GM18502 (cell line): ENCODE results near the gene TBX1.

ENCODE experiments used
- ATAC-seq: cut with Tn5 transposase; IDR thresholded peaks from one replicate; pipeline ENCODE4 v1.9.1; 2021; ENCODE audit warnings: mild to moderate bottlenecking; ENCODE audit not compliant: unreplicated experiment, poor library complexity

The TBX1 gene

GRCh38 chr22:19751497-19752245, 8.9 kb upstream of the TBX1 start:
- ATAC-seq = no peak

GRCh38 chr22:19753090-19753842, 7.3 kb upstream of the TBX1 start:
- no peak for ATAC-seq

- no peak for ATAC-seq
Measured at GRCh38 chr22:19753996-19754700, 6.4 kb upstream of the TBX1 start.

- no peak for ATAC-seq
Measured at GRCh38 chr22:19754701-19755144, 5.9 kb upstream of the TBX1 start.

GRCh38 chr22:19755145-19755710, 5.3 kb upstream of the TBX1 start:
- no peak for ATAC-seq

GRCh38 chr22:19755722-19756287, 4.8 kb upstream of the TBX1 start:
- ATAC-seq = no peak

GRCh38 chr22:19756288-19757128, 4.1 kb upstream of the TBX1 start:
- ATAC-seq = no peak

- ATAC-seq = no peak
Measured at GRCh38 chr22:19757140-19757984, 3.2 kb upstream of the TBX1 start.

GRCh38 chr22:19757985-19758895, 2.3 kb upstream of the TBX1 start:
- ATAC-seq = no peak

- no peak for ATAC-seq
Measured at GRCh38 chr22:19758896-19759426, 1.6 kb upstream of the TBX1 start.

- no peak for ATAC-seq
Measured at GRCh38 chr22:19759427-19760057, 1.0 kb upstream of the TBX1 start.

- ATAC-seq = no peak
Measured at GRCh38 chr22:19760951-19761724, 560 bp downstream of the TBX1 start.

- no peak for ATAC-seq
Measured at GRCh38 chr22:19761725-19762567, 1.4 kb downstream of the TBX1 start.

GRCh38 chr22:19762568-19763457, 2.2 kb downstream of the TBX1 start:
- ATAC-seq = no peak
